ENCODE data around the gene PPP1CB.
"Not testable (repeated sequence)": the region's sequence is repeated elsewhere in the genome, so short reads cannot be mapped to it uniquely, and the experiment has no call there.

Gene PPP1CB

GRCh38 chr2:28768952-28769351 lies 17.3 kb downstream of the PPP1CB start:
- Histone ChIP-seq H3K9me3 (peaks cover 3% of the 10 kb centered on the region), H3K36me3 (replicated peaks) (peaks cover 6% of the 10 kb centered on the region), H3K27me3 (ENCODE audit: low read depth) (no peaks in the 10 kb centered on the region), H3K4me3 (no peak overlapping the region), H3K4me1 (peaks cover 6% of the 10 kb centered on the region; the same call in 1 of the 2 replicates)
- DNase-seq (ENCODE audit: low spot score in 2 of 2): no peak
- in situ Hi-C loops (cut with MboI; ENCODE audit: low sequenced_read_pairs): no loop called here

- in situ Hi-C loops (cut with MboI; ENCODE audit: low sequenced_read_pairs): no loop called here
These were observed 20.7 kb downstream of the PPP1CB start for GRCh38 chr2:28772351-28772750.

GRCh38 chr2:28776471-28776870 lies 24.8 kb downstream of the PPP1CB start:
- H3K4me1 ChIP-seq: peaks cover 2% of the 10 kb centered on the region; the same call in 1 of the 2 replicates
- no peaks in the 10 kb centered on the region for H3K9me3 ChIP-seq
- H3K27me3 ChIP-seq (ENCODE audit: low read depth): no peaks in the 10 kb centered on the region
- peaks cover 38% of the 10 kb centered on the region for H3K36me3 ChIP-seq (replicated peaks)
- H3K4me3 ChIP-seq: no peak overlapping the region
- in situ Hi-C loops (cut with MboI; ENCODE audit: low sequenced_read_pairs): no loop called here
- DNase-seq (ENCODE audit: low spot score in 2 of 2): no peak

More at GRCh38 chr2:28772351-28772750, 20.7 kb downstream of the PPP1CB start:
- Histone ChIP-seq H3K36me3 (replicated peaks) (peaks cover 9% of the 10 kb centered on the region), H3K4me1 (peaks cover 3% of the 10 kb centered on the region; the same call in 1 of the 2 replicates), H3K4me3 (no peak overlapping the region), H3K9me3 (peaks cover 3% of the 10 kb centered on the region), H3K27me3 (ENCODE audit: low read depth) (no peaks in the 10 kb centered on the region)
- DNase-seq (ENCODE audit: low spot score in 2 of 2): no peak

GRCh38 chr2:28778392-28778791 lies 26.8 kb downstream of the PPP1CB start:
- in situ Hi-C loops (cut with MboI; ENCODE audit: low sequenced_read_pairs): no loop called here
- Histone ChIP-seq H3K9me3 (no peaks in the 10 kb centered on the region), H3K4me3 (no peak overlapping the region), H3K4me1 (no peaks in the 10 kb centered on the region), H3K27me3 (ENCODE audit: low read depth) (no peaks in the 10 kb centered on the region), H3K36me3 (replicated peaks) (peaks cover 55% of the 10 kb centered on the region)
- no peak for DNase-seq (ENCODE audit: low spot score in 2 of 2)

GRCh38 chr2:28779001-28779400 lies 27.4 kb downstream of the PPP1CB start:
- H3K27me3 ChIP-seq (ENCODE audit: low read depth): no peaks in the 10 kb centered on the region
- no peak for DNase-seq (ENCODE audit: low spot score in 2 of 2)
- no peak overlapping the region for H3K4me3 ChIP-seq
- no peaks in the 10 kb centered on the region for H3K9me3 ChIP-seq
- no peaks in the 10 kb centered on the region for H3K4me1 ChIP-seq
- in situ Hi-C loops (cut with MboI; ENCODE audit: low sequenced_read_pairs): no loop called here
- H3K36me3 ChIP-seq (replicated peaks): peaks cover 58% of the 10 kb centered on the region

- in situ Hi-C loops (cut with MboI; ENCODE audit: low sequenced_read_pairs): no loop called here
- Histone ChIP-seq H3K9me3 (no peaks in the 10 kb centered on the region), H3K4me3 (no peak overlapping the region), H3K36me3 (replicated peaks) (peaks cover 67% of the 10 kb centered on the region), H3K4me1 (no peaks in the 10 kb centered on the region), H3K27me3 (ENCODE audit: low read depth) (no peaks in the 10 kb centered on the region)
- no peak for DNase-seq (ENCODE audit: low spot score in 2 of 2)
These were observed 28.9 kb downstream of the PPP1CB start for GRCh38 chr2:28780496-28780895.

- peaks cover 69% of the 10 kb centered on the region for H3K36me3 ChIP-seq (replicated peaks)
- H3K4me1 ChIP-seq: no peaks in the 10 kb centered on the region
- H3K27me3 ChIP-seq (ENCODE audit: low read depth): no peaks in the 10 kb centered on the region
- no peaks in the 10 kb centered on the region for H3K9me3 ChIP-seq
- in situ Hi-C loops (cut with MboI; ENCODE audit: low sequenced_read_pairs): no loop called here
- no peak for DNase-seq (ENCODE audit: low spot score in 2 of 2)
- no peak overlapping the region for H3K4me3 ChIP-seq
These were observed 30.8 kb downstream of the PPP1CB start for GRCh38 chr2:28782423-28782822.

GRCh38 chr2:28784570-28784969 lies 32.9 kb downstream of the PPP1CB start:
- H3K4me3 ChIP-seq; H3K4me1 ChIP-seq; DNase-seq (ENCODE audit: low spot score in 2 of 2); H3K27me3 ChIP-seq (ENCODE audit: low read depth); in situ Hi-C loops (cut with MboI; ENCODE audit: low sequenced_read_pairs); H3K9me3 ChIP-seq: not testable (repeated sequence)
- peaks cover 71% of the 10 kb centered on the region for H3K36me3 ChIP-seq (replicated peaks)

GRCh38 chr2:28796620-28797019 lies 45.0 kb downstream of the PPP1CB start:
- in situ Hi-C loops (cut with MboI; ENCODE audit: low sequenced_read_pairs): no loop called here
- Histone ChIP-seq H3K4me1 (0 out of 2 replicates have a peak, but pooled peaks cover 2% of the 10 kb centered on the region), H3K27me3 (ENCODE audit: low read depth) (no peaks in the 10 kb centered on the region), H3K9me3 (no peaks in the 10 kb centered on the region), H3K36me3 (replicated peaks) (peaks cover 50% of the 10 kb centered on the region), H3K4me3 (no peak overlapping the region)
- DNase-seq (ENCODE audit: low spot score in 2 of 2): no peak

- peaks cover 38% of the 10 kb centered on the region for H3K36me3 ChIP-seq (replicated peaks)
- H3K9me3 ChIP-seq: no peaks in the 10 kb centered on the region
- no peak for DNase-seq (ENCODE audit: low spot score in 2 of 2)
- H3K4me1 ChIP-seq: peaks cover 3% of the 10 kb centered on the region; the same call in 1 of the 2 replicates
- in situ Hi-C loops (cut with MboI; ENCODE audit: low sequenced_read_pairs): no loop called here
- H3K4me3 ChIP-seq: no peak overlapping the region
- H3K27me3 ChIP-seq (ENCODE audit: low read depth): no peaks in the 10 kb centered on the region
These were observed 50.1 kb downstream of the PPP1CB start for GRCh38 chr2:28801726-28802125.

GRCh38 chr2:28802975-28803429 lies 51.4 kb downstream of the PPP1CB start:
- H3K4me3 ChIP-seq: no peak overlapping the region
- DNase-seq (ENCODE audit: low spot score in 2 of 2): peak in 1 of 2 experiments; percentile 2
- peaks cover 29% of the 10 kb centered on the region for H3K36me3 ChIP-seq (replicated peaks)
- in situ Hi-C loops (cut with MboI; ENCODE audit: low sequenced_read_pairs): no loop called here
- H3K27me3 ChIP-seq (ENCODE audit: low read depth): no peaks in the 10 kb centered on the region
- H3K9me3 ChIP-seq: no peaks in the 10 kb centered on the region
- peaks cover 3% of the 10 kb centered on the region; the same call in 1 of the 2 replicates for H3K4me1 ChIP-seq

GRCh38 chr2:28809927-28810326 lies 58.3 kb downstream of the PPP1CB start:
- Histone ChIP-seq H3K4me3 (no peak overlapping the region), H3K27me3 (ENCODE audit: low read depth) (no peaks in the 10 kb centered on the region), H3K4me1 (no peaks in the 10 kb centered on the region), H3K9me3 (no peaks in the 10 kb centered on the region), H3K36me3 (replicated peaks) (0 out of 2 replicates have a peak, but pooled peaks cover 3% of the 10 kb centered on the region)
- DNase-seq (ENCODE audit: low spot score in 2 of 2): no peak
- in situ Hi-C loops (cut with MboI; ENCODE audit: low sequenced_read_pairs): no loop called here

- in situ Hi-C loops (cut with MboI; ENCODE audit: low sequenced_read_pairs): no loop called here
- peak in 1 of 2 experiments; percentile 1 for DNase-seq (ENCODE audit: low spot score in 2 of 2)
- Histone ChIP-seq H3K9me3 (no peaks in the 10 kb centered on the region), H3K27me3 (ENCODE audit: low read depth) (no peaks in the 10 kb centered on the region), H3K4me3 (no peak within 1 kb of the TSS), H3K4me1 (no peaks in the 10 kb centered on the region), H3K36me3 (replicated peaks) (0 out of 2 replicates have a peak, but pooled peaks cover 3% of the 10 kb centered on the region)
These were observed 59.0 kb downstream of the PPP1CB start, which contains the start of gene SPDYA for GRCh38 chr2:28810384-28811285. Gene SPDYA (plus strand): TSS chr2:28810834. CDS start chr2:28816015, 5,181 bp downstream.

- Histone ChIP-seq H3K4me1 (no peaks in the 10 kb centered on the region), H3K4me3 (no peak overlapping the region)
- in situ Hi-C loops (cut with MboI; ENCODE audit: low sequenced_read_pairs): no loop called here
These were observed 66.4 kb downstream of the PPP1CB start for GRCh38 chr2:28818053-28818452.

More at GRCh38 chr2:28818053-28818452, 66.4 kb downstream of the PPP1CB start:
- no peaks in the 10 kb centered on the region for H3K9me3 ChIP-seq
- H3K27me3 ChIP-seq (ENCODE audit: low read depth): no peaks in the 10 kb centered on the region
- no peak for DNase-seq (ENCODE audit: low spot score in 2 of 2)
- no peaks in the 10 kb centered on the region for H3K36me3 ChIP-seq (replicated peaks)

All from HAP-1 (cell line).